ENCODE data around the gene BMP8B.
"Not testable (repeated sequence)": the region's sequence is repeated elsewhere in the genome, so short reads cannot be mapped to it uniquely, and the experiment has no call there.

BMP8B gene, protein sequence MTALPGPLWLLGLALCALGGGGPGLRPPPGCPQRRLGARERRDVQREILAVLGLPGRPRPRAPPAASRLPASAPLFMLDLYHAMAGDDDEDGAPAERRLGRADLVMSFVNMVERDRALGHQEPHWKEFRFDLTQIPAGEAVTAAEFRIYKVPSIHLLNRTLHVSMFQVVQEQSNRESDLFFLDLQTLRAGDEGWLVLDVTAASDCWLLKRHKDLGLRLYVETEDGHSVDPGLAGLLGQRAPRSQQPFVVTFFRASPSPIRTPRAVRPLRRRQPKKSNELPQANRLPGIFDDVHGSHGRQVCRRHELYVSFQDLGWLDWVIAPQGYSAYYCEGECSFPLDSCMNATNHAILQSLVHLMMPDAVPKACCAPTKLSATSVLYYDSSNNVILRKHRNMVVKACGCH

DNA sequence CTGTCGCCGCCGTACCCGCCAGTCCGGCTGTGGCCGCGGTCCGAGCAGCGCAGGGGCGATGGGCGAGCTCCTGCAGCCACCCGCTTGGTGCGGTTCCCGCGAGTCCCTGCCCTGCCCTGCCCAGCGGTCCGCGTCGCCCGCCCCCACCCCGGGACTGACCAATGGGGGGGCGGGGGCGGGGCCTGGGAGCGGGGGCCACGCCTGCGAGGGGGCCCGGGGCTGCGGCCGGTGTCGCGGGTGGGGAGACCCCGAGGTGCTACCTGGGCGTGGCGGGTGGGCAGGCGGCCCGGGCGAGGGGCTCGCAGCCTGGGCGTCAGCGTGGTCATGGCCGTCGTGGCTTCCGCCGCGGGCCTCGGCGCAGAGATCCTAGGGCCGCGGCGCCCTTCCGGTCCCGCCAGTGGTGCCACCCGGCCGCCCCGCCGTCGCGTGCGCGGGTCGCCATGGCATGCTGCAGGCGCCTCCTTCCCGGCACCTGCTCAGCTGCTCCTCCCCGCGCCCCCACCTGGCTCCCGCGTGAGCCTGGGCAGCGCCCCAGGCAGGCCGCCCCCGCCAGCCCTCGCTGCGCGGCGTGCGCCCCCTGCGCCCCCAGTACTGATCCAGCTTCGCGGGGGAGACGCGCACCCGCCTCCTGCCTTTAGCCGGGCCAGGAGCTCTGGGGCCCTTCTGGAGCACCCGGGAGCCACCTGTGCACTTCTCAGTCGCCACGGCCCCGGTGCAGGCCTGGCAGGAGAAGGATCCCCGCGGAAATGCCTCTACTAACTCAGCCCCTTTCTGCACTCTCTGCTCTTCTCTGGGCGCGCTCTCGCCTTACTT lies at the start of gene BMP8B:
BMP8B (minus strand) TSS at position 108 of the 813 bp plus-strand sequence. CDS start 380 bp downstream, outside the sequence.
- peak; percentile 17 to 20 for DNase-seq (ENCODE audit: low read depth in 1 of 2, low spot score in 1 of 2)

DNA sequence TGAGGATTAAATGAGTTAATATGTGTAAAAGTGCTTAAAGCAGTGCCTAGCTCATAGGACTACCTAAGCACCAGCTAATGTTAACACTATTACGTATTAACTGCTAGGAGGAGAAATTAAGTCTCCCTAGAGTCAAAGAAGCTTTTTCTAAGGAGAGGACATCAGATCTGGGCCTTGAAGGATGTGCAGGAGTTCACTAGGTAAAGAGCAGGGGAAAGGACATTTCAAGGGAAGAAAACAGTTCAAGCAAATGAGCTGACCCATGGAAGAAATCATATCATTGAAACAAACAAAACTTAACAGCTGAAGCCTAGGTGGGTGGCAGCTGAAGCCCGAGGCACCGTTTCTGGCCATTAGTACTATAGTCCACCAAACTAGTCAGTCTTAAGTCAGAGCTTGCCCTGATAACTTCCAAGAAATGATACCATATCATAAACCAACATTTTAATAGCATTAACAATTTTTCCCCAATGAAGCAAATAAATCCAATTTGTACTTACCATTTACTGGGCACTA lies 48.0 kb upstream of the BMP8B start:
- no peak for DNase-seq (ENCODE audit: low read depth in 1 of 2, low spot score in 1 of 2)

DNA sequence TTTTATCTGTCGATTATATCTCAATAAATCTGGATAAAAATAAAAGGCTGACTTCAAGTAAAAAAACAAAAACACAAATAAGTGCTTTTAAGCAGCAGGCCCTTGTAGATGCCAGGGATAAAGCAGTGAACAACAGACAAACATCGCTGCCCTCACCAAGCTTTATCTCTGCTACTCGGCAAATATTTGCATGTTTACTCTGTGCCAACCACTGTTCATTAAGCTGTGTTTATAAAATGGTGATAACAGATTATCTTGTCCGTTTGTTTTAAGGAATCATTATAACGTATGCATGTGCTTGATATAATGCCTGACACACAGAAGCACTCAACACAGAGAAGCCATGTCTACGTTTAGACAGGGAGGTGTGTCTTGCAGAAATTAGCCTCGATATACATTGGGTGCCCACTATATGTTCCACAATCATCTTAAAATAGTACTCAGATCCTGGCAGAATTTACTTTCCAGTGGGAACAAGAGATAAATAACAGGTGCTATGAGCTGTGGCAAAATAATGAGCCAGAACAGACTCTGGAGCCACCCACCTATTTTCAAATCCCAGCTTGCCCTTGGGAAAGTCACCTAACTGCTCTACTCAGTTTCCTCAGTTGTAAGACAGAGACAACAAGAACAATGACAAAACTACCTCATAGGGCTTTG lies 47.4 kb upstream of the BMP8B start:
- DNase-seq (ENCODE audit: low read depth in 1 of 2, low spot score in 1 of 2), result no peak

DNA sequence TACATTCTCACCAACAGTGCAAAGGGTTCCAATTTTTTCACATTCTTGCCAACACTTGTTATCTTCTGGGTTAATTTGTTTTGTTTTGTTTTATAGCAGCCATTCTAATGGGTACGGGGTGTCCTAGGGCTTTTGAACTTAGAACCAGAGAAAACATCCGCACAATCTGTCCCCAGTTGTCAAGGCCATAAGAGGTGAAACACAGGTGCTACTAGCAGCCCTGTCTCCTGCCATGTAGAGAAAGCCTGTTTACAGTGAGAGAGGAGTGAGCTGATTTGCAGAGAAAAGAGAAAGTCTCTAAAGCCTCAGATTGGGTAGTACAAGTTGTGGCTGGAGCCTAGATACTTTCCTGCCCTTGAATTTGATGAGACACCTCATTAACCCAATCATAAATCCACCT lies 46.4 kb upstream of the BMP8B start:
- no peak for DNase-seq (ENCODE audit: low read depth in 1 of 2, low spot score in 1 of 2)

DNA sequence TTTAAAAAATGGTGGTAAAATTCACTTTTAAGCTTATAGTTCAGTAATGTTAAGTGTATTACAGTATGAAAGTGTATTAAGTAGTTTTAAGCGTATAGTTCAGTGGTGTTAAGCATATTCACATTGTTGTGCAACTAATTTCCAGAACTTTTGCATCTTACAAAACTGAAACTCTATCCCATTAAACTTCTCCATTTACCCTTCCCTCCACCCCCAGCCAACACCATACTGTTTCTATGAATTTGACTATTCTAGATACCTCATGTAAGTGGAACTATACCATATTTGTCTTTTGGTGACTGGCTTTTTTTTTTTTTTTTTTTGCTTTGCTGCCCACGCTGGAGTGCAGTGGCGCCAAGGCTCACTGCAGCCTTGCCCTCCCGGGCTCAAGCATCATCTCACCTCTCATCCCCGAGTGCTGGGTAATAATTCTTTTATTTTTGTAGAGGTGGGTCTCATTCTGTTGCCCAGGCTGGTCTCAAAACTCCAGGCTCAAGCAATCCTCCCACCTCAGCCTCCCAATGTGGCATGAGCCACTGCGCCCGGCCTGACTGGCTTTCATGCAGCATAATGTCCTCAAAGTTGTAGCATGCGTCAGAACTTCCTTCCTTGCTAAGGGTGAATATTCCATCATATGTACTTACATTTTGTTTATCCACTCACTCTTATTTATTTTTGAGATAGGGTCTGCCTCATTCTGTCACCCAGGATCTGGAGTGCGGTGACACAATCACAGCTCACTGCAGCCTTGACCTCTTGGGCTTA lies 45.1 kb upstream of the BMP8B start:
- no peak for DNase-seq (ENCODE audit: low read depth in 1 of 2, low spot score in 1 of 2)

DNA sequence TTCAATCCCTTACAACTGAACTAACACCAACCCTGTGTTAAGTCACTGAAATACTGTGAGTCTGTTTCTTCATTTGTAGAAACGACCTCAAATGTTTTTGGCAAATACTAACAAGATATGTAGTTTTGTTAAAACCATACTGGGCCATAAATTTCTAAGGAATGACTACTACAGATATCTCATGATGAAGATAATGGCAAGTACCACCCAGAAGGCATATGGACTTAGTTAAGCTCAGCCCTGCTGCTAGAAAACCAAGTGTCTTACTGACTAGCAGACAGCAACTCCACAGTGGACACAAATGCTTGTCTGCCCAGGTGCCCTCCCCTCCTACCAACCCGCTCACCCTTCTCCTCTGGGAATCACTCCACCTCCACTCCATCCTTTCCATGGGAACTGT lies 44.5 kb upstream of the BMP8B start:
- no peak for DNase-seq (ENCODE audit: low read depth in 1 of 2, low spot score in 1 of 2)

DNA sequence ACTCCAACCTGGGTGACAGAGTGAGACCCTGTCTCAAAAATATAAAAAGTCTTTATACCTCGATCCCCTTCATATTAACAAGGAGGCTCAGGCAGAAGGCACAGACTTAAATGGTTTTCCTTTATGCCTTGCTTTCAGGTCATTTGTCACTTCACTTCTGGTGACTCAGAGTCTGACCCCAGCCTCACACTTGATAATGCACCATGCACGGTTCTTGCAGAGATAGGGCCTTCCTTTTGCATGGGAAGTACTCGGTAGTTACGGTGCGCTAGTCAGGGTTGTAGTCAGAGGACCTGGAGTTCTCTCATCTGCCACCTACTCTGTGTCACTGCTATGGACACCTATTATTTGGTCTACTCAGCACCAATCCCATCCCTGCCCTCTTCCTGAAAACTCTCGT lies 43.6 kb upstream of the BMP8B start:
- no peak for DNase-seq (ENCODE audit: low read depth in 1 of 2, low spot score in 1 of 2)

DNA sequence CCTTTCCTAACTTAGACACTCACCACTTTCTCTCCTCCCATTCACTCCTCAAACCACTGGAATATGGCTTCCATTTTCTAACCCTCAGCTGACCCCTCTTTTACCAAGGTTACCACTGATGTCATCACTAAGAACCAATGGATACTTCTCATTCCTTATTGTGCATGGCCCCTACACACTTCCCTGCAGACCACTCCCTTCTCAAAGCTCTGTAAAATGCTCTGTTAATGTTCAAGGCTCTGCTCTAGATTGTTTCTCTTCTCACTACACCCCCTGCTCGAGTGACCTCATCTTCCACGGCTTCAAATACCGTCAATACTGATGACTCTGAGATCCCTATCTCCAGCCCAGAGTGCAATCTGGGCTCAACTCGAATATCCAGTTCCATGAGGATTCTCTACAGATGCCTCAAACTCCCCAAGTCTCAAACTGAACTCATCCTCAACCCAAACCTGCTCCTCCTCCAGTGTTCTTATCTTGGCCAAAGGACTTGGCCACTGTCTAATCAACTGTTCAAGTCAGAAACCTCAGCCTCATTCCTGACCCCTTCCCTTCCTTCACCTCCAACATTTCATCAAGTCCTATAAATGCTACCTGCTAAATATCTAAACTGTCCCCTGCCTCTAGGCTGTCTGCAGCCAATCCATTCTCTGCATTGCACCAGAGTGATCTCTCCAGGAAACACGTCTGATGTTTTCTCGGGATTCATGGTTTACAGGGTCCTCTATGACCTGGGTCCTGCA lies 41.3 kb upstream of the BMP8B start:
- DNase-seq (ENCODE audit: low read depth in 1 of 2, low spot score in 1 of 2), result no peak

DNA sequence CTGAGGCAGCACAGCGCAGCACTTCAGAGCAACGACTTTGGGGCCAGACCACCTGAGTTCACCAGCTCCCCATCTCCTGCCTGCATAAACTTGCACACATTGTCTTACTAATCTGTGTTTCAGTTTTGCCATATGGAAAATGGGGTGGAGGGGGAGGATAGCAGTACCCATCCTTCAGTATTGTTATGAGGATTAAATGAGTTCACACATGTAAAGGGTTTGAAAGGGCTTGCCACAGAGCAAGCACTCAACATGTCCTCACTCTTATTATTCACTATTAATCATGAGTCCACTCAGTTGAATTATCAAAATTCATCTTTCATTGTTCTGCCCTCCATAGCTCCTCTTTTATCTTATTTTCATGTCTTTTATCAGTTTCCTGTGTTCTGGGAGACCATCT lies 40.1 kb upstream of the BMP8B start:
- no peak for DNase-seq (ENCODE audit: low read depth in 1 of 2, low spot score in 1 of 2)

DNA sequence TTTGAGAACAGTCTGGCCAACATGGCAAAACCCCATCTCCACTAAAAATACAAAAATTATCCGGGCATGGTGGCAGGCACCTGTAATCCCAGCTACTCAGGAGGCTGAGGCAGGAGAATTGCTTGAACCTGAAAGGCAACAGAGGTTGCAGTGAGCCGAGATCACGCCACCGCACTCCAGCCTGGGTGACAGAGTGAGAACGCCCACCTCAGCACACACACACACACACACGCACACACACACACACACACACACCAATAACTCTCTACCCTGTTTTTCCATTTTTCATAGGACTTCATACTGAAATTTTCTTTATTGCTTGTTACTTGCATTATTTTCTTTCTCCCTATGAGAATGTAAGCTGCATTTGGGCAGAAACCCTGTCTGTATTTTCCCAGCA lies 39.6 kb upstream of the BMP8B start:
- not testable (repeated sequence) for DNase-seq (ENCODE audit: low read depth in 1 of 2, low spot score in 1 of 2)

DNA sequence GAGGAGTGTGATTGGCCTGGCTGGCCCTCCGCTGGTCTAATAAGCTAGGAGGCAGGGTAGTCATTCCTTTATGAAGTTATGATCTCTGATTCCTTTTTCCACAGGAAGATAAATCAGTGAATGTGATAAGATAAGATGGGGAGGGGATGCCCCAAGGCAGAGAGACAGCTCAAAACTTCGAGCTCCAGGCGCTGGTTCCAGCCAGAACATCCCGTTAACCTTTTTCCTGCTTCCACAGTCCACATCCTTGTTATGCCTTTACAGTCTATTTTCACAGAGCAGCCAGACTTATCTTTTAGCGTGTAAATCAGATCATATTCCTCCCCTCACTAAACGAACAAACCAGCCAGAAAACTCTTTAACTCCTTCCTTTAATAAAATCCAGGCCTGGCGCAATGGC lies 38.5 kb upstream of the BMP8B start:
- DNase-seq (ENCODE audit: low read depth in 1 of 2, low spot score in 1 of 2), result no peak

DNA sequence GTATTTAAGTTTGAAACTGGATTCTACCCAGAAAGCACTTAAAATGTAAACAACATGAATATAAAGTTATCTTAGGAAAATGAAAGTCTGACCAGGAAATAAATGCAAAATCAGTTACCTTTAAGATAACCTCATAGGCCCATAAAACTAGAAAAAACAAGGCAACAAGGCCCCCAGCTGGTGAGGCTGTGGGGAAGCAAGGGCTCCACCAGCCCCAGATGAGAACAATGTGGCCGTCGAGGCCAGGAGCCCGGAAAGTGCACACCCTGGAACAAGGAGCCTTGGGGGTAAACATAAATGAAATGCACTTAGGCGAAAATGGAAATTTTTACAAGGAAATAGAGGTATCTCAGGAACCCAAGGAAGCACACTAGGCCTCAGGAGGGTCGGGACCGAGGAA lies 37.9 kb upstream of the BMP8B start:
- DNase-seq (ENCODE audit: low read depth in 1 of 2, low spot score in 1 of 2), result no peak

DNA sequence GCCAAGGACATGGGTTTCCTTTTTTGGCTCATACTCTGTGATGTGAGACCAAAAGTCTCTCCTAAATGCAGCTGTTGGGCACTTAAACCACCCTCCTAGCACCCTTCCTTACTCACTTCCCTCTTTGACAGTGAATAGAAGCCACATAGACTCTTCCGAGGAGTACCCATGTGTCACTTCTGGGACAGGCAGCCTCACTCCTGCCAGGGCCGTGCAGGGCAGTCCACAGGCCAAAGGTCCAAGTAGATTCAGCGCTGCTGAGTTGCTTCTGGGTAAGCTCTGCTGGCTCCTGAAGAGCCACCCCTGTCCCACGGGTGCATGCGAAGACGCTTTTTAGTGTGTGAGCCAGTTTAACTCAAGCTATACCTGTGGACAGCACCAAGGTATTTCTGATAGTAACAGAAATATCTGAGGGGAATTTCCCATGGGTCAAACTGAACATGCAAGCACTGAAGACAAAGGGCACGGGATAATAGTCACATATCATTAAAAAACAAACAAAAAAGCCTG lies 36.8 kb upstream of the BMP8B start:
- DNase-seq (ENCODE audit: low read depth in 1 of 2, low spot score in 1 of 2), result no peak

DNA sequence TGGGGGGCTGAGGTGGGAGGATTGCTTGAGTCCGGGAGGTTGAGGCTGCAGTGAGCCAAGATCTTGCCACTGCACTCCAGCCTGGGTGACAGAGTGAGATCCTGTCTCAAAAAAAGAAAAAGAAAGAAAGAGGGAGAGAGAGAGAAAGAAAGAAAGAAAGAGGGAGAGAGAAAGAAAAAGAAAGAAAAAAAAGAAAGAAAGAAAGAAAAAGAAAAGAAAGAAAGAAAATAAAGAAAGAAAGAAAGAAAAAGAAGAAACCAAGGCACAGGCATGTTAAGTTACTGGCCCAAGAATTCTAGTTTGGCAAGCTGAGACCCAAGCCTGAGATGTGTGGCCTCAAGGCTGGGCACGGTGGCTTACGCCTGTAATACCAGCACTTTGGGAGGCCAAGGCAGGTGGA lies 34.8 kb upstream of the BMP8B start:
- not testable (repeated sequence) for DNase-seq (ENCODE audit: low read depth in 1 of 2, low spot score in 1 of 2)

DNA sequence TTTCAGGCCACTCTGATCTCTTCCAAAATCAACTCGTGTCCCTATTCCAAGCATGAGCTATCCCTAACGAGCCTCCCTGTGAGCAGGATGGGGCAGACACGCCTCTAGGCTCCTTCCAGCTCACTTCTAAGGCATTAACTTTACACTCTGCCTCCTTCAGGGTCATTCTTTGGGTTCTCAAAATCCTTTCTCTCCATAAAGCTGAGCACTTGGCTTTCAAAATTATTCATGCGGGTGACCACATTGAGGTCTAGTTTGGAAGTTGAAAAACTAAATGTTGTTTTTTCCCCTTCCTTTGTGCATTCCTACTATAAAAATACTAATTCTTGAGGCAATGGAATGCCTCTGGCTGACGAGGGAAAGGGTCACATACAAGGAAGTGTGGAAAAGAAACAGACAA lies 33.5 kb upstream of the BMP8B start:
- no peak for DNase-seq (ENCODE audit: low read depth in 1 of 2, low spot score in 1 of 2)

DNA sequence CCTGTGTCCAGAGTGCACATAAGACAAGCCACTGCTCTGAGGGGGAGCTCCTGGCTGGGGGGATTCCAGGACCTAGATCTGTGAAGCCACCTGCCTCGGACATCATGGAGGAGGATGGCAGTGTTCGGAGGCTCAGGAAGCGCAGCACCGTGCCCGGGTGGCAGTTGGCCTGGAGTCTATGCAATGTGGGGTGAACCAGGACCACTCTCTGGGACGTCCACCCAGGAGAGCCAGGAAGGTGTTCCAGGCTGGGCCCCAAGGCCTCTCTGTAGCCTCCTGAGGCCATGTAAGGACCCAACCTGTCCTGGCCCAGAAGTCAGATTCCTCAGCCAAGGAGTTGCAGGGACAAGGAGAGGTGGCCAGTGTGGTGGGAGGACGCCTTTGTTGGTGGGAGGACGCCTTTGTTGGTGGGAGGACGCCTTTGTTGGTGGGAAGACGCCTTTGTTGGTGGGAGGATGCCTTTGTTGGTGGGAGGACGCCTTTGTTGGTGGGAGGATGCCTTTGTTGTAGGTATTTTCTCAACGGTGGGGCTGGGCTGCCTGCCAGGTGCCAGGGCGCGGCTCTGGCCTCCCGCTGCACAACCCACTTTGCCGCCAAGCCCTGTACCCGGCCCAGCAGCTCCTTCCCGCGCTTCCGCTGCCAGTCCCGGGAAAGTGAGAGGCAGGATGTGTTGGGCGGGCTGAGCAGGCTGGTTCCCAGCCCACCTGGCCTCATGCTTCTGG lies 30.6 kb upstream of the BMP8B start:
- DNase-seq (ENCODE audit: low read depth in 1 of 2, low spot score in 1 of 2), result no peak

DNA sequence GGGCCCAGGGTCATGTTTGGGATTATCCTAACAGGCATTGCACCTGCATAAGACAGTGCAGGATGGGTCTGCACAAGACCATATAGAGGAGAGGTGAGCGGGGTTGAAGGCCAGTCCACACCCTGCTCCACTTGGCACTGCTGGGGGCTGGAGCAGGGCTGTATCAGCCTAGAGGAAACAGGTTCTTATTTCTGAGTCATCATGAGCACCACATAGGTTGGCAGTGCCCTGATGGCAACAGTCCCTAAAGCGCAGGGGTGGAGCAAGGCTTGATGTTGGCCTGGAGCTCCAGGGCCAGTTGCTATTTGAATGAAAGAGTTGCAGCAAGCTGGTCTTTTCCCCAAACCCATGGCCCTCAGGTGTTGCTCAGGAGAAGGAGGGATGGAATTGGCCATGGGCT lies 29.8 kb upstream of the BMP8B start:
- DNase-seq (ENCODE audit: low read depth in 1 of 2, low spot score in 1 of 2), result no peak

DNA sequence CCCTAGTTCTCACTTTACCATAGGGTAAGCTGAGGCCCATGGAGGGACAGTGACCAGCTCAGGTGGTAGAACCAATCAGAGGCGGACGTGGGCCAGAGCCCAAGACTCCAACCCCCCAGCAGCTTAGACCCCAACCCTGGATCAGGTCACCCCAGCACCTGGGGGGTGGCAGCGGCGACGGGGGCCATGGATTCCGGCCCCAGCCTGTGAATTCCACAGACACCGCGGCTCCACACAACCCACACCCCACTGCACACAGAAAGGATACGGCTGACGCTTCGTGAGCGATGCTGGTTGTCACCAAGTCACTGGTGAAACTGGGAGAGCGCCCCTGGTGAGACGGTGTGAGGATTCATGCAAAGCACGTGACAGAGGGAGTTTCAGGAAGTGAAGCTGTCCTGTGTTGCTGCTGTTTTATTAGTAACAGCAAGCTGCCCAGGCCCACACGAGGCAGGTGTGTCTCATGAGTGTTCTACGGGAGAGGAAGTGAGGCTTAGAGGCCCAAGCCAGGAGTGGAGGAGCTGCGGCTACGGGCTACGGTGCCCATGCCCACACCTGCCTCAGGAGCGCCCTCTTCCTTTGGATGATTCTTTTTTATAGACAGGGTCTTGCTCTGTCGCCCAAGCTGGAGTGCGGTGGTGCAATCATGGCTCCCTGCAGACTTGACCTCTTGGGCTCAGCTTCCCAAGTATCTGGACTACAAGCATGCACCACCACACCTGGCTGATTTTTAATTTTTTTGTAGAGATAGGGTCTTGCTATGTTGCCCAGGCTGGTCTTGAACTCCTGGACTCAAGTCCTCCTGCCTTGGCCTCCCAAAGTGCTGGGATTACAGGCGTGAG lies 28.6 kb upstream of the BMP8B start:
- DNase-seq (ENCODE audit: low read depth in 1 of 2, low spot score in 1 of 2), result peak; percentile 38 to 44

Data from activated T-helper 1 cell treated with anti-CD3 and anti-CD28 coated beads, Interleukin-2, amount 50 U/mL, for 16 hours (primary cell).